ENCODE measurements around the gene CAMK1D. TPM values are rescaled to one million over a fixed set of nuclear protein-coding genes. Genes with fewer than 3 reads are reported as not detected.

CAMK1D gene
- 0.57 and 1.2 TPM in 2 replicates for total RNA-seq (2014; rRNA removed; shearing (Covaris generic))

GRCh38 chr10:12348870-12349628 lies at the start of gene CAMK1D:
CAMK1D (plus strand) TSS chr10:12349547.

Small RNA genes within 50 kb of the gene (small RNA-seq; reads per million reads assigned to genes)
- gene MIR4480 (not detected), gene MIR548Q (not detected), gene RF00279 (0.71 reads per million, percentile 42 among the genes with 10 or more reads in this experiment), gene RN7SL198P (not detected), gene RNU6ATAC39P (not detected)

Other genes starting within 250 kb of the CAMK1D start
- 2.5 and 5.4 TPM in 2 replicates for gene SEC61A2, start 219.9 kb upstream of the CAMK1D start, total RNA-seq (2014; rRNA removed; shearing (Covaris generic))
- gene NUDT5, start 153.7 kb upstream of the CAMK1D start, total RNA-seq (2014; rRNA removed; shearing (Covaris generic)) = 46.3 and 57.6 TPM in 2 replicates
- 128 and 129 TPM in 2 replicates for gene CDC123, start 153.4 kb upstream of the CAMK1D start, total RNA-seq (2014; rRNA removed; shearing (Covaris generic))

All from A375 (cell line).